Karpas-422 (cell line): Measurements from ENCODE around the gene SNED1. TPM values are rescaled to one million over a fixed set of nuclear protein-coding genes. Genes with fewer than 3 reads are reported as not detected.

Experiments
- DNase-seq: peaks from one replicate; pipeline ENCODE4 v3.0.0-alpha.2; 2015
- H2AFZ ChIP-seq: fragments of 200-600 bp; sonication (generic); 2 replicates; pipeline ENCODE4 v1.6.1; 2014; ENCODE audit warnings: antibody characterized with exemption, low read length, mixed read lengths
- H3K27ac ChIP-seq: fragments of 200-600 bp; sonication (generic); 2 replicates; pipeline ENCODE4 v1.5.1; 2014; ENCODE audit warnings: mild to moderate bottlenecking, low read length, moderate library complexity
- H3K27me3 ChIP-seq: fragments of 200-600 bp; sonication (generic); 2 replicates; pipeline ENCODE4 v1.6.1; 2014; ENCODE audit warnings: low read length, mixed read lengths
- H3K36me3 ChIP-seq: fragments of 200-600 bp; sonication (generic); 2 replicates; pipeline ENCODE4 v1.6.1; 2014; ENCODE audit warnings: low read length, mixed read lengths; ENCODE audit not compliant: insufficient read depth
- H3K4me1 ChIP-seq: fragments of 200-600 bp; sonication (generic); 2 replicates; pipeline ENCODE4 v1.6.1; 2014; ENCODE audit warnings: mild to moderate bottlenecking, low read length, mixed read lengths
- H3K4me2 ChIP-seq: fragments of 200-600 bp; sonication (generic); 2 replicates; pipeline ENCODE4 v1.6.1; 2014; ENCODE audit warnings: low read length, low read depth, mild to moderate bottlenecking; ENCODE audit not compliant: poor library complexity, severe bottlenecking
- H3K4me3 ChIP-seq: fragments of 200-600 bp; sonication (generic); 2 replicates; pipeline ENCODE4 v1.5.1; 2014; ENCODE audit warnings: mild to moderate bottlenecking, antibody characterized with exemption, low read length, mixed read lengths
- H3K79me2 ChIP-seq: fragments of 200-600 bp; sonication (generic); 2 replicates; pipeline ENCODE4 v1.6.1; 2014; ENCODE audit warnings: mild to moderate bottlenecking, low read length, mixed read lengths
- H3K9ac ChIP-seq: fragments of 200-600 bp; sonication (generic); 2 replicates; pipeline ENCODE4 v1.6.0; 2014; ENCODE audit warnings: low read length
- H3K9me2 ChIP-seq: fragments of 200-600 bp; sonication (generic), shearing (Covaris generic); replicated peaks from 2 replicates; pipeline ENCODE4 v1.6.0; 2014; ENCODE audit warnings: mild to moderate bottlenecking, low read length, moderate library complexity; ENCODE audit not compliant: insufficient read depth
- H3K9me3 ChIP-seq: fragments of 300-700, 200-600 bp; sonication (generic); 2 replicates; pipeline ENCODE4 v1.6.1; 2014; ENCODE audit warnings: low read length, mixed read lengths
- H4K20me1 ChIP-seq: fragments of 200-600 bp; sonication (generic); 2 replicates; pipeline ENCODE4 v1.6.1; 2014; ENCODE audit warnings: mild to moderate bottlenecking, antibody characterized with exemption, low read length, low read depth; ENCODE audit not compliant: insufficient read depth
- total RNA-seq: library from RNA; depleted of rRNA; stranded (reverse); fragments of >200 nt; shearing (Covaris generic); gene quantifications from 2 replicates; pipeline ENCODE4 v1.2.3, GENCODE V29; 2014; ENCODE audit warnings: low replicate concordance

The SNED1 gene
- total RNA-seq, 1 experiment from 2014 or later: 1.9 TPM

- H3K36me3 ChIP-seq: no peaks in the 10 kb centered on the region
- no peak for DNase-seq
- no peak overlapping the region for H3K9ac ChIP-seq
- no peaks in the 10 kb centered on the region for H4K20me1 ChIP-seq
- H2AFZ ChIP-seq: no peak overlapping the region
- H3K27me3 ChIP-seq: no peaks in the 10 kb centered on the region
- H3K9me2 ChIP-seq: no peaks in the 10 kb centered on the region
- no peak overlapping the region for H3K27ac ChIP-seq
- no peak overlapping the region for H3K4me3 ChIP-seq
- H3K4me2 ChIP-seq: no peak overlapping the region
- H3K9me3 ChIP-seq: no peaks in the 10 kb centered on the region
- no peaks in the 10 kb centered on the region for H3K4me1 ChIP-seq
- H3K79me2 ChIP-seq: 0 out of 2 replicates have a peak, but pooled peaks cover 3% of the 10 kb centered on the region
These were observed 137.8 kb downstream of the SNED1 start for GRCh38 chr2:241136191-241136590.

GRCh38 chr2:241136661-241137260 is 138.3 kb downstream of the SNED1 start:
- Histone ChIP-seq H3K4me2 (no peak overlapping the region), H4K20me1 (no peaks in the 10 kb centered on the region), H3K4me1 (no peaks in the 10 kb centered on the region), H3K9me2 (no peaks in the 10 kb centered on the region), H2AFZ (no peak overlapping the region), H3K27me3 (no peaks in the 10 kb centered on the region), H3K36me3 (no peaks in the 10 kb centered on the region), H3K9ac (no peak overlapping the region), H3K27ac (no peak overlapping the region), H3K9me3 (no peaks in the 10 kb centered on the region), H3K79me2 (peaks cover 5% of the 10 kb centered on the region; the same call in 1 of the 2 replicates), H3K4me3 (no peak overlapping the region)
- no peak for DNase-seq

GRCh38 chr2:241137276-241138190 is 139.1 kb downstream of the SNED1 start:
- no peaks in the 10 kb centered on the region for H4K20me1 ChIP-seq
- no peak overlapping the region for H2AFZ ChIP-seq
- no peaks in the 10 kb centered on the region for H3K9me3 ChIP-seq
- no peaks in the 10 kb centered on the region for H3K36me3 ChIP-seq
- H3K27ac ChIP-seq: no peak overlapping the region
- H3K79me2 ChIP-seq: peaks cover 12% of the 10 kb centered on the region
- H3K4me1 ChIP-seq: no peaks in the 10 kb centered on the region
- H3K27me3 ChIP-seq: no peaks in the 10 kb centered on the region
- no peaks in the 10 kb centered on the region for H3K9me2 ChIP-seq
- no peak overlapping the region for H3K4me2 ChIP-seq
- no peak for DNase-seq
- no peak overlapping the region for H3K4me3 ChIP-seq
- H3K9ac ChIP-seq: no peak overlapping the region

GRCh38 chr2:241138471-241138870 is 140.1 kb downstream of the SNED1 start:
- no peaks in the 10 kb centered on the region for H3K27me3 ChIP-seq
- no peak overlapping the region for H3K4me2 ChIP-seq
- no peaks in the 10 kb centered on the region for H4K20me1 ChIP-seq
- no peak overlapping the region for H3K9ac ChIP-seq
- H2AFZ ChIP-seq: no peak overlapping the region
- H3K27ac ChIP-seq: no peak overlapping the region
- H3K4me3 ChIP-seq: no peak overlapping the region
- no peaks in the 10 kb centered on the region for H3K36me3 ChIP-seq
- no peaks in the 10 kb centered on the region for H3K9me3 ChIP-seq
- H3K79me2 ChIP-seq: peaks cover 17% of the 10 kb centered on the region
- no peak for DNase-seq
- H3K9me2 ChIP-seq: no peaks in the 10 kb centered on the region
- H3K4me1 ChIP-seq: no peaks in the 10 kb centered on the region

- H3K36me3 ChIP-seq: no peaks in the 10 kb centered on the region
These were observed 141.4 kb downstream of the SNED1 start for GRCh38 chr2:241139531-241140444.

GRCh38 chr2:241140445-241140840 is 142.0 kb downstream of the SNED1 start:
- peaks cover 31% of the 10 kb centered on the region for H3K79me2 ChIP-seq
- no peak overlapping the region for H3K27ac ChIP-seq
- DNase-seq: no peak
- H3K4me3 ChIP-seq: no peak overlapping the region
- no peak overlapping the region for H3K4me2 ChIP-seq
- no peaks in the 10 kb centered on the region for H3K9me2 ChIP-seq
- H3K36me3 ChIP-seq: no peaks in the 10 kb centered on the region
- H2AFZ ChIP-seq: no peak overlapping the region
- H3K9ac ChIP-seq: no peak overlapping the region
- no peaks in the 10 kb centered on the region for H3K27me3 ChIP-seq
- no peaks in the 10 kb centered on the region for H4K20me1 ChIP-seq
- no peaks in the 10 kb centered on the region for H3K9me3 ChIP-seq
- no peaks in the 10 kb centered on the region for H3K4me1 ChIP-seq

More at GRCh38 chr2:241139531-241140444, 141.4 kb downstream of the SNED1 start:
- Histone ChIP-seq H3K79me2 (peaks cover 28% of the 10 kb centered on the region), H3K4me1 (no peaks in the 10 kb centered on the region), H3K9me2 (no peaks in the 10 kb centered on the region), H3K9ac (no peak overlapping the region), H3K4me3 (no peak overlapping the region), H3K4me2 (no peak overlapping the region), H2AFZ (no peak overlapping the region), H3K27me3 (no peaks in the 10 kb centered on the region), H3K27ac (no peak overlapping the region), H3K9me3 (no peaks in the 10 kb centered on the region), H4K20me1 (no peaks in the 10 kb centered on the region)
- DNase-seq: no peak

- Histone ChIP-seq H3K27ac (no peak overlapping the region), H3K27me3 (no peaks in the 10 kb centered on the region), H3K9me3 (no peaks in the 10 kb centered on the region), H3K4me2 (no peak overlapping the region), H3K4me3 (no peak overlapping the region), H3K4me1 (peaks cover under 1% of the 10 kb centered on the region; the same call in 1 of the 2 replicates), H4K20me1 (no peaks in the 10 kb centered on the region), H2AFZ (no peak overlapping the region), H3K79me2 (peaks cover 40% of the 10 kb centered on the region), H3K9ac (no peak overlapping the region), H3K9me2 (no peaks in the 10 kb centered on the region), H3K36me3 (no peaks in the 10 kb centered on the region)
- no peak for DNase-seq
These were observed 142.9 kb downstream of the SNED1 start for GRCh38 chr2:241141214-241141770.
